SK-N-MC (cell line): ENCODE measurements around the gene MSANTD2.

Source experiments
- EZH2 ChIP-seq: fragments of 200-600 bp; sonication (generic); IDR thresholded peaks from one replicate; pipeline ENCODE4 v1.6.1; 2017; ENCODE audit warnings: antibody characterized with exemption
- POLR2AphosphoS5 ChIP-seq: IDR thresholded peaks from 2 replicates; pipeline ENCODE4 v1.6.1; 2012; ENCODE audit warnings: mild to moderate bottlenecking, low read depth, low read length, borderline replicate concordance

- TF ChIP-seq POLR2AphosphoS5 = no peak
- TF ChIP-seq EZH2 = no peak
Measured at GRCh38 chr11:124760205-124760652, 40.0 kb downstream of the MSANTD2 start.
